NCI-H1694 (cell line): ENCODE measurements around the gene CTBP2.
"Not testable (repeated sequence)": the region's sequence is repeated elsewhere in the genome, so short reads cannot be mapped to it uniquely, and the experiment has no call there.

Experiments used
- DNase-seq: peaks from one replicate; lab custom pipeline; 2025; lab: John Stamatoyannopoulos, UW

Gene CTBP2

GRCh38 chr10:124997771-124998623, 162.4 kb downstream of the CTBP2 start:
- DNase-seq = no peak

DNA sequence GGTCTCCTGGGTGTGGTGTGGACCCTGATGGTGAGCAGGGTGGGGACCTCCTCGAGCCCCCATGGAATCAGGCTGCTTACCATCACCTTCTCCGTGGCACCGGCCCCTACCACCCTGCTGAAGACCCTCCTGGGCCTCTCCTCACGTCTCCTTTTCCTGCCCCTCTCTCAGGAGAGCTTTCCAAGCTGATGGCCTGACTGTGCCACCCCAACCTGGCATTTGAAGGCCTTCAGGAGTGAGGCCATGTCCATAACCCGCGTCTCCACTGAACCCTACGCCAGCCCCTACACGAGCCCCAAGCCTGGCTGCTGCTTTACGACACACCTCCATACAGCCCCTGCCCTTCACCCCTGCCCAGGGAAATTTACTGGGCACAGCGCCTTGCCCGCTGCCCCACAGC, 163.1 kb downstream of the CTBP2 start:
- DNase-seq = no peak

DNA sequence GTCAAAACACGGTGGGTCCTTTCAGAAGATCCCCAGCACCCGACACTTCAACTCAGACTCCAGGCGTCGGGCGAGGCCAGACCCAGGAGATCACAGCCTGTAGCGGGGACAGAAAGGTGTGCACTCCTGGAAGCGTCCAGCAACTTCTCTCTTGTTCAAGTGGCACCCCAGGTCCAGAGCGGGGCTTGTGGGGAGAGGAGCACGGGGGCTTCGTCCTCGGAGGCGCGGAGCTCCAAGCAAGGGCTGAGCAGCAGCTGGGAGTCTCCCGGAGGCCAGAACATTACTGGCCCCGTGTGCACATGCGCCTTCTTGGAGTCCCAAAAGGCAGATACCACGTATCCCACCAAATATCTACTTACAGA, 163.5 kb downstream of the CTBP2 start:
- no peak for DNase-seq

- DNase-seq = no peak
Observed at GRCh38 chr10:124996127-124996853, 164.1 kb downstream of the CTBP2 start.

DNA sequence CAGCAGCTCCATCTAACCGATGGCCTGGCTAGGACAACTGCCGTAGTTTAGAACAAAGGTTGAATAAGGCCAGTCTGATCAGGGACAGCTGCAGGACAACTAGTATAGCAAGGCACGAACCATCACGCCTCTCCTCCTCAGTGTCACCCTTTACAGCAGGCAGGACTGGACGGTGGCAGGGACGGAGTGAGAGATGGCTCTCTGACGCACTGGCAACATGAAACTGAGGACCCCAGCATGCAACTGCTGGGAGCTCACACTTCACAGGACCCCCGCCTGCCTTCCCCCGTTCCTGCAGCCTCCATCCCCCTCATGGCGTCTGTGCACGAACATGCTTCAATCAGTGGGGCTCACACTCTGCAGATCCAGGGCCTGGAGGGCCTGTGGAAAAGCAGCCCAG, 164.8 kb downstream of the CTBP2 start:
- no peak for DNase-seq

DNA sequence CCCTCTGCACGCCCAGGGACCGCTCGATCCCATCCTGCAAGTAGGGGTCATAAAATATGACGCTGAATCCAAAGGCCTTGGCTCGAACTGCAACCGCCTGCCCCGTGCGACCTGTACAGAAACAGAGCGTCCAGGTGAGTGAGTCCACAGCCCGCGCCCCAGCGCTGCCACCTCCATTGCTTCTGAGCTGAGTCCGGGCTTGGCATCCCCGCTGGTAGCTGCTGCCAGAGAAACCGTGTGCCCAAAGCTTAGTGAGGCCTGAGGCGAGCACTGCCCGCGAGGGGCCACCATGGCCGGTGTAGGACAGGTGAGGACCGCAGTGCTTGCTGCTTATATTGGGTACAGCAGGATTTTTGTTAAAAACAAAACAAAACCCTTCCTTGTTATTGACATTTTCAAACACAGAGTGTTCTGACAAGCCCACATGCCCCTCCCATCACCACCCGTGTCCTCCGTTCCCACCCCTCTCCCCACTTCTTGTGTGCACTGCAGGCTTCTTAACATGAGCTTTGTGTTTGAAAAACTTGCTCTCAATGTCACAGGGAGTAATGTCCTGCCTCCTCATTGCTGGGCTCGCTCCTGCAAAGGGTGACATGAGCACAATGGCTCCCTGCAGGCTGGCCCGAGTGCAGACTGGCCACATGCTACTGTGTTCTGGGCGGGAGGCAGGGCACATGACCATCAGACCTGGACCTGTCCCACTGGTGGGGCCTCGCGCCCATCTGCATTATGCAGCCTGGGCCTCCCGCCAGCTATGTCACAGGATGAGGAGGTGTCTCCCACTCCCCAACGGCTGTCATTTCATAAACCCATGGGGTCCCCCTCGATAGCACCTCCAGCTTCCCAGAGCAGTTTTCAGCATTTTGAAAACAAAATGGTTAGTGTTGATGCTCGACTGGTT, 165.5 kb downstream of the CTBP2 start:
- no peak for DNase-seq

DNA sequence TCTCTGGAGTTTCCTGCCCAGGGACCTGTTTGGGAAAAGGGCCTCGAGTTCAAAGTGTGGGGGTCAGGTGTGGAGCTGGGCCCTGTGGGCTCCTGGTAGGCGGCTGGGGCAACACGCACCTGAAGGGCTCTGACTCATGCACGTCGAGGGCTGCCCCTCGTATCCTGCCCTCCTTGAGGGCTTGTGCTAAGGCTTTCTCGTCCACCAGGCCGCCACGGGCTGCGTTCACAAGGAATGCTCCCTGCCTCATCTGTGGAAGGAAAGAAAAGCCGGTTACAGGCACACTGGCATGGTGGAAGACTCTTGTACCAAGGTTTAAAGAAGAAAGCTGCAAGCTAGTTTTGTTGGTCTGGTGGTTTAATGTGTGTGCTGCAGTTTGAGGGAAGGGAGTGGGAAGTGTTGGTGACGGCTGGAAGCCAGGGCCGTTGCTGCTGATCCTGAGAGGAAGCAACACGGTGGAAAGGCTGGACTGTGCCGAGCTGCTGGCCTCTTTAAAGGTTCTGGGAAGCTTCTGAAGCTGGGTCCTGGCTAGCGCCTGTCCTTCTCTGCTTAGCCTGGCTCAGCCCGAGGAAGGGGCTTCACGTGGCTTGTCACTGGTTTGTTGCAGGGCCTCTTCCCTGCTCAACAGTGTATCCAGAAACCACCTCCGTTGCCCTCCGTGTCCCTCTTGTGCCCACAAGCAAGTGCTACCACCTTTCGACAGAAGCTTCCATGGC, 166.5 kb downstream of the CTBP2 start:
- DNase-seq = no peak

- DNase-seq = no peak
Observed at GRCh38 chr10:124993345-124993708, 167.0 kb downstream of the CTBP2 start.

GRCh38 chr10:124992462-124993344, 167.7 kb downstream of the CTBP2 start:
- no peak for DNase-seq

DNA sequence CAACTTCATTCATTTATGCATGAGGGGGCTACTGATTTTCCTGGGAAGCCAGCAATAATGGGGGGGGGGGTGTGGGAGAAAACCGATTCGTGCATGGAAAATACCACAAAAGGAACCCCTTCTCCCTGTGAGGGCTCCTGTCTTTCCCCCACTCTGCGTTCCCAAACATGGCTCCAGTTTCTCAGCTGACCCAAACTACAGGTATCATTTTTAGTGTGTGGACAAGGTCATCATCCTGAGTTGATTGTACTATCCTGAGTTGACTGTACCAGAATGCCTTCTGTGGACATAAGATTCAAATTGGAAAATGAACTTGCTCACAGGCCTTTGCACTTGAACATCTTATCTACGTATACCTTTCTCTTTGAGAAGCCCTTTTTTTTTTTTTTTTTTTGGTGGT, 168.5 kb downstream of the CTBP2 start:
- DNase-seq = no peak

DNA sequence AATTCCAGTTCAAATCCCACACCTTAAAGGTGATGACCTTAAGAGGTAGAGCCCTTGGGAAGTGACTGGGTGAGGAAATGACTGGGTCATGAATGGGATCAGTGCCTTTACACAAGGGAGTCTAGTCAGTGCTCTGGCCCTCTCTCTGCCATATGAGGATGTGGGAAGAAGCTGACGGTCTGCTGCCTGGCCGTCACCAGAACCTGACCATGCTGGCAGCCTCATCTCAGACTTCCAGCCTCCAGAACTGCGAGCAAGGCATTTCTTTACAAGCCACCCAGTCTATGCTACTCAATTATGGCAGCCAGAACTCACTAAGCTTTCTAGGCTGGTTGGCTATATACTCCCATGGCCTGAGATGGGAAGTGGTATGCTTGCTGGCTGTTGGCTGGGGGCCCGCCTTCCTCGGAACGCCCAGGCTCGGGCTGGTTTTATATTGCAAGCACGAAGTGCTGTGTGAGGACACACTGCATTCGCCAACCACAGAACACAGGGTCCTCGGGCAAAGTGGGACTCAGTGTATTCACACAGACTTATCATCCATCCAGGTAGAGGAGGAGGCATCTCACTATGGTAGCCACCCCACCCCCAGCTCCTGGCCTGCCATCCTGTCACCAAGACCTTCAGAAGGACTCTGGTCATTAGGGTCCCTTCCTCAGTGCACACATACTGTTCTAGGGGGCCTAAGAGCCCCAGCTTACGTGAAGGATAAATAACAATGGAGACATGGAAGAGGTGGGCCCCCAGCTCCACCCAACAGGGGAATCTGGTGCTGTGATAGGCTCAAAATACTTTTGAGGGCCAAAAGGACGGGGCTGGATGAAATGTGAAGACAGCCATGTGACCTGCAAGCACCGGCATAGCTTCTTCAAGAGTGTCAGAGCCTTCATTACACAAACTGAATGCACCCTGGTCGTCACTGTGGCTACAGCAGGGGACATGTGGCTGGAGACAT, 169.4 kb downstream of the CTBP2 start:
- no peak for DNase-seq

DNA sequence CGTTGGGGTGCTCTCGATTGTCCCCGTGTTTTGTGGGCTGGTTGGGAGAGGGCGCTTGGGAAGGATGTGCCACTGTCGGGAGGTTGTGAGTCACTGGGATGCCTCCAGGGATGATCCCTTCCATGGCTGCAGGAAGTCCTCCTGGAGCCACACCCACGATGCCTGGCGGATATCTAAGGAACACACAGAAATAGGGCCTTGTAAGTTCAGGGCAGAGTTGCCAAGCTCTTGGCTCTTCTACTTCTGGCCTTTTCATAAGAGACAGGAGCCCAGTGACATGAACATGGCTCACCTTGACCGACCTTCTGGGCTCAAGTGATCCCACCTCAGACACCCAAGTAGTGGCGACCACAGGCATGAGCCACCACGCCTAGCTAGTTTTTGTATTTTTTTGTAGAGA, 170.8 kb downstream of the CTBP2 start:
- DNase-seq = no peak

DNA sequence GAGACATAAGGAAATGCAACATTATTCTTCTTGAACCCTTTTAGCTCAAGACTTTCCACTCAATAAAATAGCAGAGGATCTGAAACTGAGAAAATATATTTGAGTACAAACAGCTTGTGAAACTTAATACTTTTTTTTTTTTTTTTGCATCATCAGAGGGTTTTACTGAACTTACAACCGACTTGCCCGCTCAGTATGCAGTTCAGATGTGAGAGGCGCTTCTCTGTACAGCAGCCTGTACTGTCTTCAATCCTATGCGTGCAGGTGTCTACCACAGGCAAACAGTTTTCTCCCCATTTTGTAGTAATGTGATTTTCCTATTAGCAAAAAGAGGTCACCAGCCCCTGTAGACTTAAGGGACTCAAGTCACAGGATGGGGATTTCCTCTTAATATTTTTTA, 171.6 kb downstream of the CTBP2 start:
- not testable (repeated sequence) for DNase-seq

DNA sequence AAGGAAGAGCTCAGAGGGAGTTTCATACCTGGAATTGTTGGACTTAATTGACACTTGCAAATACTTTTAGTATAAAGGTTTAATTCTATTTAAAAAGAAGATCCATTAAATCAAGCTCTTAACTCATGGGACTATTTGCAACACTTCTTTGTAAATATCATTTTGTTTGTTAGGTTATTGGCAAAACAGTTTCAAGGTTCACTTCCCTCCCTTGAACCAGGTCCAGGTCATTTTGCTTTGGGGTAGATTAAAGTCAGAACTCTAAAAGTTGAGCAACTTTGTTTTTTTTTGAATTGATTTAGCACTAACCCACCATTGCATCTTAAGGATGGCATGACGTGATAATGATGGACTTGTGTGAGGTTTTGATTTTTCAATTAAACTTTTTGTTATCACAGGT, 172.6 kb downstream of the CTBP2 start:
- DNase-seq = no peak

DNA sequence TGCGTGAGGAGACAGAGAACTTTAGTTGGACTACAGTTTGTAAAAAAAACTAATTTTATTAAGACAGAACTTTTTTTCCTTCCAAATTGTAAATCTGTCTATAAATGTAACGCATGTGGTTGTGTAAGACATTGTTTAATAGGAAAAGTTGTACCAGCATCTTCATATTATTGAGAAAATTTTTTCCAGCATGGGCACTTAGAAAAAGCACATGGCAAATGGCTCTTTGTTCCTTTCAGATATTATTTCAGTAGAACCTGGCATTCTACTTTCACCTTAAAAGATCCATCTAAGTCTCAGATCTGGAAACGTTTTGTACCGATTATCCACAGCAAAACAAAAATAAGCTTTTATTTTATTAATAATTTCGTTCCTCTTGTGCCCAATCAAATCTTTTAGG, 175.2 kb downstream of the CTBP2 start:
- no peak for DNase-seq

- DNase-seq = no peak
Observed at GRCh38 chr10:124984376-124984775, 176.0 kb downstream of the CTBP2 start.

DNA sequence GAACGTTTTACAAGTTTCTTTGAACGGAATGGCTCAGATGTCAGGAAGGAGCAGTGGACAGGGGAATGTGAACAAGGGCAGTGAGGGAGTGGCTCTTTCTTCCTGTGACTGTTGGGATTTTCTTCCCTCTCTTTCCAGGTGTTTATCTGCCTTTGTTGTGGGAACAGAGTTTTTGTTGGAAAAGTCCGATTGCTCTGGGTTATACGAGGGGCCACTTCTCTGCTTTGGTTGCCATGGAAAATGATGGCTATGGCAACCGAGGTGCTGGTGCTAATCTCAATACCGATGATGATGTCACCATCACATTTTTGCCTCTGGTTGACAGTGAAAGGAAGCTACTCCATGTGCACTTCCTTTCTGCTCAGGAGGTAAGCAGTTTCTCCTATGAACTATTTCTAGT, 177.0 kb downstream of the CTBP2 start:
- no peak for DNase-seq

DNA sequence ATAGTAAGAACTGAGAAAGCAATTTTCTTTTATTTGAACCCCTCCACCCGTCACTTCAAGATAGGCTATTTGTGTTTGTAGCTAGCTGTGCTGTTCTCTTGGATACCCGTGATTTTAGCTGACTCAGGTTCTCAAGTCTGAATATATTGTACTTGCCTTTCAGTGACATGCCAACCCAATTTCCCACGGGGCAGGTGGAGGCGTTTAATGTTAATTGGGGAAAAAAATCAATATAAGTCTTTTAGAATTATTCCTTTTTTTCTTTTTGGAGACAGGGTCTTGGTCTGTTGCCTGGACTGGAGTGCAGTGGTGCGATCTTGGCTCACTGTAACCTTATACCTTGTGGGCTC, 182.0 kb downstream of the CTBP2 start:
- DNase-seq = no peak

DNA sequence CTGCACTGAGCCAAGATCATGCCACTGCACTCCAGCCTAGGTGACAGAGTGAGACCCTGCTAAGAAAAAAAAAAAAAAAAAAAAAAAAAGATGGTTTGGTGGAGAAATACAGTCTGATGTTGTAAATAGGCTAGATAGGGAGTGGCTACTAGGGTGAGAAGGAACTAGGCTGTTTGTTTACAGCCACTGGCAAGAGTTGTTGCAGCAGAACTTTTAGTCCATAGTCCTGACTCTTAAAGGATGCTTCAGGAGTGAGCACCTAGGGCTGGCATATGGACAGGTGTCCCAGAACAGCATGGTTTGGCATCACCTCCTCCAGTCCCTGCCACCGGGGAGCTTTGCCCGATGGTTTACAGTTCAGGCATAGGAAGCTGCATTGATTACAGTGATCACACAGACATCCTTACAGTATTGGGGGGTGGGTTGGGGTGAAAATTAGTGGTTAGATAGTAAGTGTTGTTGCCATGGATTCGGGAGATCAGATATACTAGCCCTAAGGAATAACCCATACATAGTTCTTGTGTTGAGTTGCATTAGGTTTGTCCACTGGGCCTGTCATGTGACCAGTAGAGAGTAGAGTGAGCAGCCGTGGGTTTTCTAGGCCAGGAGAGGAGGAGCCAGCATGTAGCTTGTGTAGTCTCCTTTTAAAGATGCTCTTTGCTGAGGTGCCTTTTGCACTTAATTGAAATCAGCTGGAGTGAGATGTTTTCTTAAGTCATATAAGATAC, 182.6 kb downstream of the CTBP2 start:
- DNase-seq = no peak
